Cardiac muscle cell (in vitro differentiated cells and primary cell): ENCODE data around the gene GPLD1. TPM values are rescaled to one million over a fixed set of nuclear protein-coding genes. Genes with fewer than 3 reads are reported as not detected.

ENCODE experiments used
- DNase-seq, 2 donors: peaks; one replicate each; pipeline versions ENCODE4 v3.0.0 to v3.0.0-alpha.2; 2010 to 2017; ENCODE audit warnings: low read depth in 1 of 2, low spot score in 1 of 2
- H3K27ac ChIP-seq: fragments of 200-600 bp; sonication (generic); 2 replicates; pipeline ENCODE4 v1.5.1; 2016
- H3K27me3 ChIP-seq: fragments of 200-600 bp; sonication (generic); 2 replicates; pipeline ENCODE4 v1.6.0; 2016; ENCODE audit warnings: control low read depth
- H3K36me3 ChIP-seq: fragments of 200-600 bp; sonication (generic); 2 replicates; pipeline ENCODE4 v1.5.1; 2016; ENCODE audit warnings: control low read depth
- H3K4me1 ChIP-seq: fragments of 200-600 bp; sonication (generic); 2 replicates; pipeline ENCODE4 v1.8.1; 2017; ENCODE audit warnings: low read depth, mild to moderate bottlenecking, mixed run types
- H3K4me3 ChIP-seq: fragments of 200-600 bp; sonication (generic); 2 replicates; pipeline ENCODE4 v1.5.1; 2016; ENCODE audit warnings: mild to moderate bottlenecking
- H3K9me3 ChIP-seq: fragments of 200-600 bp; sonication (generic); 2 replicates; pipeline ENCODE4 v1.5.1; 2017; ENCODE audit warnings: low read depth, mild to moderate bottlenecking, control low read depth
- polyA plus RNA-seq: library from polyadenylated mRNA; unstranded; fragments of >200 nt; fragmentation: Nextera tagmentation; extraction: Ambion mirVana; gene quantifications from 2 replicates; pipeline ENCODE4 v1.2.1, GENCODE V29; 2016
- total RNA-seq: library from RNA; depleted of rRNA; stranded (reverse); fragments of >200 nt; gene quantifications from 2 replicates; pipeline ENCODE4 v1.2.3, GENCODE V29; 2016
- TF ChIP-seq, protein P1 (sequence below): IDR thresholded peaks from 2 replicates; pipeline ENCODE4 v1.5.1; 2012; ENCODE audit warnings: low read depth, mild to moderate bottlenecking, low read length

Gene GPLD1
- total and polyA plus RNA-seq, 2 experiments from 2014 or later: 0.39 to 4.8 TPM

- Histone ChIP-seq H3K36me3 (peaks cover 70% of the 10 kb centered on the region), H3K27ac (no peak overlapping the region), H3K27me3 (no peaks in the 10 kb centered on the region), H3K9me3 (no peaks in the 10 kb centered on the region), H3K4me1 (no peaks in the 10 kb centered on the region), H3K4me3 (no peak overlapping the region)
- TF ChIP-seq, protein P1, sequence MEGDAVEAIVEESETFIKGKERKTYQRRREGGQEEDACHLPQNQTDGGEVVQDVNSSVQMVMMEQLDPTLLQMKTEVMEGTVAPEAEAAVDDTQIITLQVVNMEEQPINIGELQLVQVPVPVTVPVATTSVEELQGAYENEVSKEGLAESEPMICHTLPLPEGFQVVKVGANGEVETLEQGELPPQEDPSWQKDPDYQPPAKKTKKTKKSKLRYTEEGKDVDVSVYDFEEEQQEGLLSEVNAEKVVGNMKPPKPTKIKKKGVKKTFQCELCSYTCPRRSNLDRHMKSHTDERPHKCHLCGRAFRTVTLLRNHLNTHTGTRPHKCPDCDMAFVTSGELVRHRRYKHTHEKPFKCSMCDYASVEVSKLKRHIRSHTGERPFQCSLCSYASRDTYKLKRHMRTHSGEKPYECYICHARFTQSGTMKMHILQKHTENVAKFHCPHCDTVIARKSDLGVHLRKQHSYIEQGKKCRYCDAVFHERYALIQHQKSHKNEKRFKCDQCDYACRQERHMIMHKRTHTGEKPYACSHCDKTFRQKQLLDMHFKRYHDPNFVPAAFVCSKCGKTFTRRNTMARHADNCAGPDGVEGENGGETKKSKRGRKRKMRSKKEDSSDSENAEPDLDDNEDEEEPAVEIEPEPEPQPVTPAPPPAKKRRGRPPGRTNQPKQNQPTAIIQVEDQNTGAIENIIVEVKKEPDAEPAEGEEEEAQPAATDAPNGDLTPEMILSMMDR: no peak
- DNase-seq: no peak
Measured at GRCh38 chr6:24410622-24411021, 78.8 kb downstream of the GPLD1 start.

DNA sequence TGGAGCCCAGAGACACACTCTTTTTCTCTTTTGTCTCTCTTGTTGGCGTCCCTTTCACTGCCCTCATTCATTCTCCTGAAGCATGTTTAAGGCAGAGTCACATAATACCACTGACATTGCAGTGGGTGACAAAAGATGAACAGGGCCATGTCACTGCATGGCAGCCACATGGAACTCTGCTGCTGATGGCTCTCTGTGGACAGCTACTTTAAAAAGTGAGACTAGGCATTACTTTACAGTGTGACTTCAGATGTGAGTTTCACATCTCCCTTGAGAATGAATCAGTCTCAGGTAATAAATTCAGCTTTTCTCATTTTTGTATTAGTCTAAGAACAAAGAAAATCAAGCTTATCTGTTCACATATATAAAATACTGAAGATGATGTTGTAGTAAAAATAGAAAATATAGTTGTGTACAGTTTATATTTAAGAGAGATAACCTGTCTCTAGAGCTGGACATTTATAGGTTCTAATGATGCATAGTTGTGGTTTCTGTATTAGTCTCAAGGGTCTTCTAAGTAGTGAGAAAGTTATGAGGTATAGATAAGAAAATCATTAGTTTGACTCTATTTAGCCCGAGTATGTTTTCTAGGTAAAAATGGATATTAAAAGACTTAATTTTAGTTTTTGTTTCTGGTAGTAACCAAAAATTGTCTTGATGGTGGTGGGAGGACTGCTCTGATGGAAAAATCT lies 80.5 kb downstream of the GPLD1 start:
- H3K36me3 ChIP-seq: peaks cover 69% of the 10 kb centered on the region
- H3K4me3 ChIP-seq: no peak overlapping the region
- peaks cover 11% of the 10 kb centered on the region for H3K4me1 ChIP-seq
- no peak for DNase-seq
- no peak overlapping the region for H3K27ac ChIP-seq
- no peaks in the 10 kb centered on the region for H3K27me3 ChIP-seq
- no peaks in the 10 kb centered on the region for H3K9me3 ChIP-seq
- TF ChIP-seq, protein P1: no peak

DNA sequence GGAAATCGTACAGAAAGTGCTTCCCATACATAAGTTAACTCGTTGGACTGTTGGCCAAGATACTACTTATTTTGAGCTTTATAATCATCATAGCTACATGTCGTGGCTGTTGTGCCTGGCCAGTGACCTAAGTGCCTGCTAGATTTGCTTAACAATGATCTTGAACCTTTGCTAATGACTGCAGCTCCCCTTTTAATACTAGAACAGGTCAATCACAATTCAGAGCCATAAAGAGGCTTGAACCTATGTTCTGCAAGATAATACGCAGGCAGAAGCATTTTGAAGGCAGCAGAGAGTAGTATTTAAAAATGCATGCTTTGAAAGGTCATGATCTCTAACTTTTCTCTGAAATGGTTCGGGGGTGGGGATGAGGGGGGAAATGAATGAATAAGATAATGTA lies 84.1 kb downstream of the GPLD1 start:
- Histone ChIP-seq H3K4me3 (no peak overlapping the region), H3K27ac (no peak overlapping the region), H3K36me3 (peaks cover 39% of the 10 kb centered on the region), H3K4me1 (peaks cover 20% of the 10 kb centered on the region), H3K27me3 (no peaks in the 10 kb centered on the region), H3K9me3 (no peaks in the 10 kb centered on the region)
- no peak for DNase-seq
- TF ChIP-seq, protein P1: no peak

DNA sequence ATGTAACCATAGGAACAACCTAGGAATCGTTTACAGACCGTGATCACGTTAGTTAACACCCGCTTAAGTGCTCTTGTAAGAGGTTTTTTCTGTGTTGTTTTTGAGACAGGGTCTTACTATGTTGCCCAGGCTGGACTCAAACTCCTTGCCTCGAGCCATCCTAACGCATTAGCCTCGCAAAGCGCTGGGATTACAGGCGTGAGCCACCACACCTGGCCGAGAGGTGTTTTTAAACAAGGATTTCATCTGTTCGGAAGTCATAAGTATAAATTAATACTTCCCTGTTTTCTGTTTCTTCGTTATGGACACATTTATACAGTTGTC lies 85.9 kb downstream of the GPLD1 start:
- Histone ChIP-seq H3K27ac (peak overlapping the region; percentile 88), H3K4me1 (peaks cover 20% of the 10 kb centered on the region), H3K9me3 (no peaks in the 10 kb centered on the region), H3K27me3 (no peaks in the 10 kb centered on the region), H3K36me3 (peaks cover 22% of the 10 kb centered on the region), H3K4me3 (peak overlapping the region; percentile 92)
- TF ChIP-seq, protein P1: no peak
- no peak for DNase-seq

DNA sequence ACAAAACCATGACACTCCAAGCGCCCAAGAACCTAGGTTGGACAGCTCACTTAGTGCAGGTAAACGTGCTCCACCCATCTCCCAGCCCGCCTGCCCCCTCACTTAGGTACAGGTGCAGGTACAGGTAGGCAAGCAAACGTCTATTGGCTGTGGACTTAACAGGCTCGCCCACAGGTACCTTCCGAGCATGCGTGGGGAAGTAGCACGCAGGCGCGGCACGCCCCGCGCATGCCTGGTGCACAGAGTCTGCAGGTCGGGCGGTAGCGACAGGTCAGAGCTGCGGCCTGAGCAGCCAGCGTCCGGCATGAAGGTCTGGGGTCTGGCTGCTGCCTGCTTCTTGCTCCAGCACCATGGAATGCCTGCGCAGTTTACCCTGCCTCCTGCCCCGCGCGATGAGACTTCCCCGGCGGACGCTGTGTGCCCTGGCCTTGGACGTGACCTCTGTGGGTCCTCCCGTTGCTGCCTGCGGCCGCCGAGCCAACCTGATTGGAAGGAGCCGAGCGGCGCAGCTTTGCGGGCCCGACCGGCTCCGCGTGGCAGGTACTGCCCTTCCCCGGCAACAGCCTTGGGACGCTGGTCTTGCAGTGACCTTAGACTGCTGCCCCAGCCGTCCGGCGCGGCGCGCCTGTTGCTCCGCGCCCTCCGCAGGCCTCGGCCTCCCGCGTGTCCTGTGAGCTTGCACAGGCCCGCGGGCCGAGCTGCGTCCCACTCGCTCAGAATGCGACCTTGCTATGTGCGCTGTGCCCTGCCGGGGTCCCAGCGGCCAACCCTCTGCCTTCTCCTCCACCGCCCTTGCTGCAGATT lies 86.5 kb downstream of the GPLD1 start, which contains the start of gene MRS2:
Gene MRS2, plus strand, starts transcription at position 240 of the 804 bp plus-strand sequence. Its CDS starts 111 bp downstream, at position 351.
- TF ChIP-seq, protein P1: no peak
- DNase-seq: peak; percentile 80 to 83
- no peaks in the 10 kb centered on the region for H3K27me3 ChIP-seq
- H3K9me3 ChIP-seq: no peaks in the 10 kb centered on the region
- peak within 1 kb of the TSS; percentile 92 for H3K4me3 ChIP-seq
- H3K27ac ChIP-seq: peak within 1 kb of the TSS; percentile 88
- H3K36me3 ChIP-seq: peaks cover 17% of the 10 kb centered on the region
- H3K4me1 ChIP-seq: peaks cover 20% of the 10 kb centered on the region
